Mesenteric fat pad (tissue), 1 donor: ENCODE data around the gene LAMTOR4. TPM values are rescaled to one million over a fixed set of nuclear protein-coding genes. Genes with fewer than 3 reads are reported as not detected.
"Not testable (repeated sequence)": the region's sequence is repeated elsewhere in the genome, so short reads cannot be mapped to it uniquely, and the experiment has no call there.

Experiments used
- DNase-seq: peaks from one replicate; pipeline ENCODE4 v3.0.0-alpha.2; 2020; ENCODE audit warnings: low spot score
- microRNA-seq: library from miRNA; unstranded; fragments of <30 nt; microRNA quantifications from one replicate; pipeline ENCODE4 v1.2.0, GENCODE V29; 2020; ENCODE audit warnings: borderline number of aligned reads
- total RNA-seq: library from RNA; stranded (reverse); fragmentation: NEBNext Ultra II Directional; extraction: Animal tissue kit (Norgen Biotek cat#: 25700); gene quantifications from one replicate; pipeline ENCODE4 v1.2.1, GENCODE V29; 2021
- donor health status: DM: yes; HTN: yes; CAD: no.

LAMTOR4 gene
- total RNA-seq, 1 donor from 2014 or later, result 112 TPM

GRCh38 chr7:100195901-100196322, 47.2 kb downstream of the LAMTOR4 start:
- not testable (repeated sequence) for DNase-seq

- no peak for DNase-seq
Measured at GRCh38 chr7:100198266-100198665, 49.5 kb downstream of the LAMTOR4 start.

GRCh38 chr7:100200693-100201092, 52.0 kb downstream of the LAMTOR4 start:
- no peak for DNase-seq

Small RNA genes lying within 50 kb of the gene (microRNA-seq; reads per million reads assigned to microRNA genes)
- gene MIR4658, result not detected

Other genes with a start within 250 kb of the LAMTOR4 start
- gene TRIM4, start 229.4 kb upstream of the LAMTOR4 start, total RNA-seq, result 21.2 TPM
- gene GJC3, start 219.3 kb upstream of the LAMTOR4 start, total RNA-seq, result 0.61 TPM
- 76.2 TPM for gene AZGP1, start 172.9 kb upstream of the LAMTOR4 start, total RNA-seq
- gene ZKSCAN1, start 133.3 kb upstream of the LAMTOR4 start, total RNA-seq, result 58.9 TPM
- 10.2 TPM for gene ZSCAN21, start 99.1 kb upstream of the LAMTOR4 start, total RNA-seq
- gene ZNF3, start 67.2 kb upstream of the LAMTOR4 start, total RNA-seq, result 16.8 TPM
- gene COPS6, start 59.9 kb upstream of the LAMTOR4 start, total RNA-seq, result 85.2 TPM
- gene MCM7, start 47.5 kb upstream of the LAMTOR4 start, total RNA-seq, result 22.7 TPM
- gene AP4M1, start 47.3 kb upstream of the LAMTOR4 start, total RNA-seq, result 7.5 TPM
- gene TAF6, start 29.6 kb upstream of the LAMTOR4 start, total RNA-seq, result 27.7 TPM
- gene CNPY4, start 29.3 kb upstream of the LAMTOR4 start, total RNA-seq, result 9.2 TPM
- 1.7 TPM for gene MBLAC1, start 22.0 kb upstream of the LAMTOR4 start, total RNA-seq
- 22.5 TPM for gene TRAPPC14, start 9.8 kb downstream of the LAMTOR4 start, total RNA-seq
- gene GAL3ST4, start 19.7 kb downstream of the LAMTOR4 start, total RNA-seq, result 1.7 TPM
- gene GPC2, start 28.5 kb downstream of the LAMTOR4 start, total RNA-seq, result 1.2 TPM
- 0.45 TPM for gene STAG3, start 29.0 kb downstream of the LAMTOR4 start, total RNA-seq
- not detected for gene PVRIG, start 71.0 kb downstream of the LAMTOR4 start, total RNA-seq
- gene SPDYE3, start 158.8 kb downstream of the LAMTOR4 start, total RNA-seq, result not detected
- 32.1 TPM for gene PILRB, start 209.2 kb downstream of the LAMTOR4 start, total RNA-seq
- 14.5 TPM for gene PILRA, start 224.6 kb downstream of the LAMTOR4 start, total RNA-seq